SIG-M5 treated with dmso at 0.1 percent for 504 hours (cell line): ENCODE measurements around the gene WDR82.

Source experiments
- DNase-seq: peaks from one replicate; lab custom pipeline; 2025; ENCODE audit not compliant: unreplicated experiment; lab: John Stamatoyannopoulos, UW

WDR82 gene

GRCh38 chr3:52278510-52279069 lies at the start of gene WDR82:
TSS of gene WDR82 (minus strand) at chr3:52278649. CDS start at chr3:52278361, 288 bp downstream.
- DNase-seq, result peak; percentile 91

GRCh38 chr3:52327486-52328290 lies 49.2 kb upstream of the WDR82 start:
- no peak for DNase-seq

GRCh38 chr3:52326976-52327375 lies 48.5 kb upstream of the WDR82 start:
- DNase-seq, result no peak

DNA sequence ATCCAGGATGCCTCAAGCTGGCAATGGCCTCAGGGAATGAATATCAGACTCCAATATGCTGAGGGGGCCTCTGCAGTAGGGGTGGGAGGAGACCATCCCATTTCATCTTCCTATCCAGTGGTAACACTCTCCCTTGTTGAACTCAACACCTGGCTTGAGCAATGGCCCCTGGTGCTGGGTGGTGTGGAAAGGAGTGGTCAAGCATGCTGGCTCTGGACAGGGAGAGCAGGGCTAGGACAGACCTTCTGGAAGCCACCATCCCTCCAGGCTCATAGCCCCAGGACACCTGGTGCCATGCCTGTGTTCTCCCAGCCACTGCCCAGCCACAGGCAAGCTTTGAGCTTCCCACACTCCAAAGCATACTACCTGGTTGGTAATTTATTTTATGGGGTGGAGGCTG lies 47.2 kb upstream of the WDR82 start:
- DNase-seq, result no peak

GRCh38 chr3:52324676-52325075 lies 46.2 kb upstream of the WDR82 start:
- no peak for DNase-seq

DNA sequence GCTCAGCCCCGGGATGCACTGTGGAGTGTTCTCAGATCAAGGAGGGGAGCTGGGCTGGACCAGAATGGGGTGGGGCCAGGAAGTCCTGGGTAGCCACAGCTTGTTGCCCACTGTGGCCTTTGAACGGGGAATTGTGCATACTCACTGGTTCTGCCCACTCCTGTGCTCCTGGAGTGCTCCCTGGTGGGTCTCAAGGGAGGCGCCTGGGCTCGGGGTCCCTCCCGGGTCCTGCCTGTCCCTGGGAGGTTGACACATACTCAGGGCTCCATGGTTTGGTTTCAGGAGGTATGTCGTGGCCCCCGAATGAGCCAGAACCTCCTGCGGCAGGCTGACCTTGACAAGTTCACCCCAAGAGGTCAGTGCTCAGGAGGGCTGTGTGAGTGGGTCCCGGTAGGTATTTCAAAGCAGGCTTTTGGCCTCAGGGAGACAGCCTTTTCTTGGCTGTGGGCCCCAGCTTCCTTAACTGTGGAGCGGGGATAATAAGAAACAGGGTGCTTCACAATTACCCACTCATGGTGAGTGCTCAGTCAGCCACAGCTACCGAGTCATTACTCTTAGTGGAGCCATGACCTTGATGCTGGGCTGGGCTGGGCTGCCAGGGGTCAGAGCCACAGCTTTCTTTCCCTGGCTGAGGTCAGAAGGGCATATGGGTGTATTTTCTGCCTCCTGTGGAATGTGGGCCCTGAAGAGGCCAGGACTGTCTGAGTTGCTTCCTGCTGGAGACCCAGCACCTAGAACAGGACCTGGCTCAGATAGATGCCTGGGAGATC lies 45.3 kb upstream of the WDR82 start:
- DNase-seq, result no peak

DNA sequence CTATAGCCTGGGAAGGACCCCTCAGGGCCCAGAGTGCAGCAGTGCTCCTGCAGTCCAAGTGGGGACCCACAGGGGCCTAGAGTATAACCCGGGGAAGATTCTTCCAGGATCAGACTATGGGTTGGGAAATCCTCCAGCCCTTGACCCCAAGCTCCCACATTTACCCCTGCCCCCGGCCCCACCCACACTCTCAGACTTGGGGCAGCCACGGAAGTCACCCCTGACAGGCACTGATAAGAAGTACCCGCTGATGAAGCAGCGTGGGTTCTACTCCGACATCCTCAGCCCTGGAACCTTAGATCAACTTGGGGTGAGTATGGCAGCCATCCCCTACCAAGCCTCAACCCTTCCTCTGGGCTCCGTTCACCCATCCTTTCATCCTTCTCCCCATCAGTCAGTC lies 44.0 kb upstream of the WDR82 start:
- DNase-seq, result no peak

DNA sequence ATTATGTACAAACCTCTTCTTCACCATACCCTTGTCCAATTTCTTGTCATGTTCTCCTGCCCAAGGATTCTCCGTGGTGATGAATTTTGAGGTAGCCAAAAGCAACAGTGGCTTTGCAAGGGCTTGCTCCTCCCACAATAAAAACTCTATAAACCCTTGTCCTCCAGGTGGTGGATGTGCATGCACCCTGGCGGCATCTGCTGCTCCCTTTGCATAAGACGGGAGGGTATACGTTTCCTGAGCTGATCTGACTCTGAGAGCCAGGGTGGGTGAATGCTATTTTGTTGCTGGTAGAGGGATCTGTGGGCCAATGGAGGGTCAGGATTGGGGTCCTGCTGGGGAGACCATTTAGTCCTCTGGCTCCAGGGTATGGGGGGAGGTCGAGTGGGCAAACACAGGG lies 43.0 kb upstream of the WDR82 start:
- DNase-seq, result no peak

DNA sequence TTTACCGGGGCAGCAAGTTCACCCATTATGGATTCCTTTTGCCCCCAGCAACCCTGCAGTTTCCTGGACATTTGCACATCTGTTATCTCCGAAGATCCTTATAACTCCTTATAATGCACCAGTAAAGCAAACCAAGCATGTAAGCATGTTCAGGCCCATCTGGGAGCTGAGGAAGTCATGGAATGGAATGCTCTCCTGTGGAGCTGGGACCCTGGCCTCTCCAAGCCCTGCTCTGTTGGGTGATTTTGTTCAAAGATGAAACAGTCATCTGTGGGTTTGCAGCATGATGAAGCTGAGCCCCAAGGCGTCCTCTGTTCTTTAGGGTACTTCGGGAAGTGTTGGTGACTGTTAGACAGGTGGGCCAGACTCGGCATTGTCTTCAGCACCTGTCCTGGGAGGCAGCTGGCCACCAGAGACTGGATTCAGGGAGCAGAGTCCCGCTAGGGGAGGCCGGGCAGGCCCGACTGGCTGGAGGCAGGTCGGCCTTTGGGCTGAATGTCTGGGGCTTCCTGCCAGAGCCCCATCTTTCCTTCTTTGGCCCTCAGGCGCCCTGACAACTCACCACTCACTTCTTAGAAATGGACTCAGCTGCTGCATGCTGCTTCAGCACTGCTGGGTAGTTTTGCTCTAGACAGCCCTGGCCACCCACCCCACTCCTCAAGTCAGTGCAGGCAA lies 41.6 kb upstream of the WDR82 start:
- DNase-seq, result no peak

DNA sequence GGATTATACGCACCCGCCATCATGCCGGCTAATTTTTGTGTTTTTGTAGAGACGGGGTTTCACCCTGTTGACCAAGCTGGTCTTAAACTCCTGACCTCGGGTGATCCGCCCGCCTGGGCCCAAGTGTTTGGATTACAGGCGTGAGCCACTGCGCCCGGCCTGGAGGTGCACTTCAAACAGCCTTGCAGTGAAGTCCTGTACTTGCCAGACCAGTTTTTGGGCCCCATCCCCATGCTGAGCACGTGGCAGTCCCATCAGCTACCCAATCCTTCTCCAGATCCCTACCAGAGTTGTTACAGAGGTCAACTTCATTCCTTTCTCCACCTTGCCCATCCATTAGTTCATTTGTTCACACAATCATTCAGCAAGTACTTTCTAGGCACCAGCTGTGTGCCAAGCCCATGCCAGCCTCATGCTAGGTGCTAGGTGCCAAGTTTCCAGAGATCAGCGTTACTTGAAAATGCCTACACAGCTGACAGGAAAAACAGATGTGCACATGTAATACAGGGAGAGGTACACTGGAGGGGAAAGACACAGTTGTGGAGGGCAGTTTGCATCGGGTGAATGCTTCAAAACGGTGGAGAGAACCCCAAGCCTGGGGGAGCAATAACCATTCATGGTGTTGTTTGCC lies 39.9 kb upstream of the WDR82 start:
- no peak for DNase-seq

DNA sequence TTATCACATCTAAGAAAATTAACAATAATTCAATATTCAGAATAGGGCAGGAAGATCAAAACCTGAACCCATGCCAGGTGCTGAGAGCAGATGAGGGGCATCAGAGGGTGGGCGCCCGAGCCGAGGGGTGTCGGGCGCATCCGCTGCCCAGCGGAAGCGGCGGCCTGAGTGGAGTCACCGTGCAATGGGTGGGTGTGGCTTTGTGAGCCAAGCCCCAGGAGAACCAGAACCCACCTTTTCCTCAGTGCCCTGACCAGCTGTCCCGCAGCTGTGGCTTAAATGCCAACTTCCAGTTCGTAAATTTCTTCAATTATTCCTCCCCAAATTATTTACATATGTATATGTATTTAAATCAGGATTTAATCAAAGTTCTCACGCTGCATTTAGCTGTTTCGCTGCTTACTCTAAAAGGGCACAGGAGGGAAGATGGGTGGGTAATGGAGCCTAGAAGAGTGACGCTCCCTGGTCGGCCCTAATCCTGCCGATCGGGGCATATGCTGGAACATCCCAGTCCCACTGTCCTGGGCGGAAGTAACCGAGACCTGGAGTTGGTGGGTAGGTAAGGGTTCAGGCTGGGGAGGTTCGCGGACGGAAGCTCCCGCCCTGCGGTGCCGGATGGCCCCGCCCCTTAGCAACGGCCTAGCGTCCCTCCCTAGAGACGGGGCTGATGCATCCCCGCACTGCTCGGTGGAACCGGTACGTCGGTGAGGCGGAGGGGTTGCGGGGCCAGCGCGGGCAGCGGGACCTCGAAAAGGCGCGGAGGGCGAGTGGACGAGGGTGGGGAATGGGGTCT lies 39.0 kb upstream of the WDR82 start:
- DNase-seq, result no peak

DNA sequence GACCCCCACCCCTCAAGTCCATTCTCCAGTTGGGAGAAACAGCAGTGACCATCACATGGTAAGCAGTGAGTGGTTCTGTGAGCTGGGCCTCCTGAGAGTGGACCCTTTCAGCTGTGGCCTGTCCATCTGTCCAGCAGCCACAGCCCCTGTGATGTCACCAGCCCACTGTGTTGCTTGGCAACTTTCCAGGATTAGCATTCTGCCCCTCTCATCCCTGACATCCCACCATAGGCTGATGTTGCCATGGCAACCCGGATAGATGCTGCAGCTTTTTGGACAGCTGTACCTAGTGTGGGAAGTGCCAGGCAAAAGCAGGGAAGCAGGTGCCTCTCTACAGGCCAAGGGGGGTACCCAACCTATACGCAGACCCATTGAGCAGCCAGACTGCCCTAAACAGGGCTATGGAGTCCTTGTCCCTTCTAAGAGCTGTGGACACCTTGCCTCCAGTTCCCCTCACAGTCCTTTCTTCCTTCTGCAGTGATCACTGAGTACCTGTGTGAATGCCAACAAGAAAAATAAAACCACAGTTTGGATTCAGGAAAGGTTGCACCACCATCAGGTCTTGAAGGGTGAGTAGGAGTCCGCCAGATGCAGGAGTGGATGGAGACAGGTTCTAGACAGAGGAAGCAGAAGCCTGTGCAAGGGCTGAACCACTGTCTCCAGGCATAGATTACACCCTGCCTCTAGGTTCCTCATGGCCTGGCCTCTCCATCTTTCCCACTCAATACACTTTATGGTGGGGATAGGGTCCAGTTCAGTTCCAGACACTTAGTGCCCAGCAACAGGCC lies 37.7 kb upstream of the WDR82 start, which contains the start of gene DNAH1:
Gene DNAH1 (plus strand): TSS at position 343 of the 788 bp plus-strand sequence. CDS start 6,124 bp downstream, outside the sequence.
- no peak for DNase-seq

- DNase-seq, result no peak
These were observed 36.6 kb upstream of the WDR82 start for GRCh38 chr3:52315006-52315405.

DNA sequence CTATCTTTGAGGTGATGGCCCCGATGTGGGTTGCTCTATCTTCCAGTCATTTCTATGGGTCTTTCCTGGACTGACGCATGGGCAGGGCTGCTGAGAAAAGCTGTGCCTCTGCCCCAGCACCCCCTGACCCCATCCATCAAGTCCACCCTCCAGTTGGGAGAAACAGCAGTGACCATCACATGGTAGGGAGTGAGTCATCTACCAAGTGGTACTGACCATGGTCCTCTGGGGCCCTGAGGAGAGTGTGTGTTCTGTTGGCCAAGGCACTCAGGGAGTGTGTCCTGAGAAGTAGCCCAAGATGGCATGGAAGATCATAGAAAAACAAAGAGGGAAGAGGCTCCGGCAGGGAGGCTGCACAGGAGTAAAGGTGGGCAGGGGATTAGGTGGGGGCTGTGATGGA lies 36.0 kb upstream of the WDR82 start:
- DNase-seq, result no peak

DNA sequence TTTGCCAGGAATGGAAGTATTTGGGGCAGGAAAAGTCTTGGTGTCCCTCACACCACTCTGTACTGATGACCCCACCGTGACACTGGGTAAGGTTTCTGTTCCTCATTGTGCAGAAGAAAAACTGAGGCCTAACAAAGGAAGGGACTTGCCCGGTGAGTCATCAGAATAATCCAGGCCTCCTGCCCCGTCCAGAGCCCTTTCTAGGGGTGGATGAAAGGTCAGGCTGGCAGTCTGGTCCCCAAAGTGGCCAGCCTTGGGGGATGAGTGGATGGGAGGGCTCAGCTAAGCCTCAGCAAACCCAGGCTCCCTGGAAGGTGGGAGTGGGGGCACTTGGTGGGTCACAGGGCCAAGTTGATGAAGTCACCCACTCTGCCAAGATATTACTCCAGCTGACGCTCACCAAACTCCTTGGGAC lies 35.3 kb upstream of the WDR82 start:
- peak; percentile 62 for DNase-seq

DNA sequence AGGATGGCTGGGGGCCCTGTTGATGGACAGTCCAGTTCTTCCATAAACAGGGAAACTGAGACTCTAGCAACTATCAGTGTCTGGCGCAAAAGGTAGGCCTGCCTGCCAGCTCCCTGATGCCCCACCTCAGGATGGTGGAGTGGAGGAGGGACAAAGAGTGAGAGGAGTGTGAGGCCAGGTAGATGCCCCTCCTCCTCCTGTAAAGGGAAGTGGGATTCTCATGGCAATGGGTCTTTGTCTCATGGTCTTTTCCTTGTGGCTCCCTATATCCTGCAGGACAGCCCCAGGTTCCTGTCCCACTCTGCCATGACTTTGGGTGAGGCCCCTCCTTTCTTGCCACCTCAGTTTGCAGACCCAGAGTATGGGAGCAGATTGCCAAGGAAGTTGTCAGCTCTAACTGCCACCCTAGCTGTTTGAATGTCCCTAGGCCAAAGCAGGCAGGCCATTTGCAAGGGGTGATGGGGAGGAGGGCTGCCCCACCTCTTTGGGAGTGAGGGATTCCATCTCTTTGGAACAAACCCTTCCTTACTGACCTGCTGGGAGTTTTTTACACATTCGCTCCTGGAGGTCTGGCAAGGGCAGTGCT lies 34.8 kb upstream of the WDR82 start:
- no peak for DNase-seq

GRCh38 chr3:52311576-52312119 lies 33.2 kb upstream of the WDR82 start:
- no peak for DNase-seq

- DNase-seq, result no peak
These were observed 32.6 kb upstream of the WDR82 start for GRCh38 chr3:52310861-52311575.
